ENCODE measurements around the gene COQ3.

DNA sequence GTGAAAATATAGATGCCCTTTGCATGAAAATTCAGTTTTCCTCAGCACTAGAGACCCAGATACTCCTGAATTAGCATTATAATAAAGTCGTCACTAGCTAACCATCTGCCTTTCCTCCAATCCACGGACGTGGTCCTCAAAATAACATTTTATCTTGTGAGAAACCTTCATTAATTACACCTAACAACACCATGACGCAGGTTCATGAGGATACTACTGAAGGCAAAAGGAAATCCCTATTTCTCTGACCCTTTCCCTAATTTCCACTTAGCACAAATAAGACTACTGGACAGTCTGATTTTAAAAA, 32.4 kb upstream of the COQ3 start:
- TF ChIP-seq, protein P1, sequence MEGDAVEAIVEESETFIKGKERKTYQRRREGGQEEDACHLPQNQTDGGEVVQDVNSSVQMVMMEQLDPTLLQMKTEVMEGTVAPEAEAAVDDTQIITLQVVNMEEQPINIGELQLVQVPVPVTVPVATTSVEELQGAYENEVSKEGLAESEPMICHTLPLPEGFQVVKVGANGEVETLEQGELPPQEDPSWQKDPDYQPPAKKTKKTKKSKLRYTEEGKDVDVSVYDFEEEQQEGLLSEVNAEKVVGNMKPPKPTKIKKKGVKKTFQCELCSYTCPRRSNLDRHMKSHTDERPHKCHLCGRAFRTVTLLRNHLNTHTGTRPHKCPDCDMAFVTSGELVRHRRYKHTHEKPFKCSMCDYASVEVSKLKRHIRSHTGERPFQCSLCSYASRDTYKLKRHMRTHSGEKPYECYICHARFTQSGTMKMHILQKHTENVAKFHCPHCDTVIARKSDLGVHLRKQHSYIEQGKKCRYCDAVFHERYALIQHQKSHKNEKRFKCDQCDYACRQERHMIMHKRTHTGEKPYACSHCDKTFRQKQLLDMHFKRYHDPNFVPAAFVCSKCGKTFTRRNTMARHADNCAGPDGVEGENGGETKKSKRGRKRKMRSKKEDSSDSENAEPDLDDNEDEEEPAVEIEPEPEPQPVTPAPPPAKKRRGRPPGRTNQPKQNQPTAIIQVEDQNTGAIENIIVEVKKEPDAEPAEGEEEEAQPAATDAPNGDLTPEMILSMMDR (IDR thresholded peaks at IDR 0.05): no peak
- no peak for TF ChIP-seq POLR2A (IDR thresholded peaks at IDR 0.05)
